Endothelial cell of umbilical vein (primary cell): Measurements from ENCODE around the gene GTF2H4.

Source experiments
- CTCF ChIP-seq, 2 donors: IDR thresholded peaks; 1 replicate in 1 of 2; 2 replicates in 1 of 2; pipeline ENCODE4 v1.5.1; 2011; ENCODE audit warnings: low read length in 2 of 2, mild to moderate bottlenecking in 2 of 2, moderate library complexity in 2 of 2, control low read depth in 1 of 2, inconsistent platforms in 1 of 2, low read depth in 1 of 2; ENCODE audit not compliant: insufficient read depth in 1 of 2; ENCODE audit errors: extremely low read depth in 1 of 2
- EZH2 ChIP-seq: IDR thresholded peaks from 2 replicates; pipeline ENCODE4 v1.6.1; 2012; ENCODE audit warnings: borderline replicate concordance, low read depth, mild to moderate bottlenecking, moderate library complexity, low read length, inconsistent platforms; ENCODE audit not compliant: severe bottlenecking
- FOS ChIP-seq: IDR thresholded peaks from 2 replicates; pipeline ENCODE4 v1.6.1; 2011; ENCODE audit warnings: mild to moderate bottlenecking, low read length, moderate library complexity, borderline replicate concordance; ENCODE audit not compliant: insufficient read depth
- GATA2 ChIP-seq: IDR thresholded peaks from 2 replicates; pipeline ENCODE4 v1.7.0; 2011; ENCODE audit warnings: low read depth, mild to moderate bottlenecking, moderate library complexity, mixed read lengths, low read length; ENCODE audit not compliant: insufficient read length, insufficient read depth
- JUN ChIP-seq: IDR thresholded peaks from 2 replicates; pipeline ENCODE4 v1.6.1; 2011; ENCODE audit warnings: borderline replicate concordance, low read depth; ENCODE audit not compliant: insufficient read length, insufficient read depth
- MAX ChIP-seq: IDR thresholded peaks from 2 replicates; pipeline ENCODE4 v1.6.1; 2011; ENCODE audit not compliant: insufficient read depth, insufficient read length
- MYC ChIP-seq: IDR thresholded peaks from one replicate; pipeline ENCODE4 v1.6.1; 2011; ENCODE audit warnings: mild to moderate bottlenecking, low read depth, low read length
- POLR2A ChIP-seq: IDR thresholded peaks from 2 replicates; pipeline ENCODE4 v1.6.1; 2012; ENCODE audit warnings: low read depth, mild to moderate bottlenecking, control low read depth, low read length

- TF ChIP-seq CTCF (IDR thresholded peaks at IDR 0.05; ENCODE audit: extremely low read depth in 1 of 2, insufficient read depth in 1 of 2, low read depth in 1 of 2, low read length in 2 of 2) (no peak), POLR2A (no peak), MAX (no peak), EZH2 (no peak), FOS (no peak), MYC (no peak), JUN (no peak), GATA2 (no peak)
These were observed 28.2 kb upstream of the GTF2H4 start for GRCh38 chr6:30879684-30880427.
